Osteoblast (primary cell): ENCODE data around the gene TULP4. TPM values are rescaled to one million over a fixed set of nuclear protein-coding genes. Genes with fewer than 3 reads are reported as not detected.

Experiments used
- DNase-seq: peaks from one replicate; pipeline ENCODE4 v3.0.0; 2011; ENCODE audit warnings: low spot score, mixed read lengths; ENCODE audit not compliant: insufficient read length; ENCODE audit errors: missing footprints
- H2AFZ ChIP-seq: 2 replicates; pipeline ENCODE4 v1.6.0; 2011; ENCODE audit warnings: mild to moderate bottlenecking, low read length
- H3K27ac ChIP-seq: 2 replicates; pipeline ENCODE4 v1.5.1; 2011; ENCODE audit warnings: mild to moderate bottlenecking, low read depth, low read length, moderate library complexity
- H3K27me3 ChIP-seq: 2 replicates; pipeline ENCODE4 v1.6.0; 2012; ENCODE audit warnings: mild to moderate bottlenecking, control low read depth, inconsistent platforms, low read length, moderate library complexity; ENCODE audit not compliant: insufficient read depth
- H3K36me3 ChIP-seq: 2 replicates; pipeline ENCODE4 v1.5.1; 2011; ENCODE audit warnings: mild to moderate bottlenecking, low read length, control low read depth, moderate library complexity; ENCODE audit not compliant: insufficient read depth
- H3K4me1 ChIP-seq: 2 replicates; pipeline ENCODE4 v1.5.1; 2011; ENCODE audit warnings: mild to moderate bottlenecking, low read length, control low read depth, moderate library complexity; ENCODE audit not compliant: insufficient read depth
- H3K4me2 ChIP-seq: 2 replicates; pipeline ENCODE4 v1.6.0; 2011; ENCODE audit warnings: mild to moderate bottlenecking, low read length; ENCODE audit not compliant: insufficient read depth
- H3K4me3 ChIP-seq: fragments of 200-600 bp; sonication (generic); 3 replicates; pipeline ENCODE4 v1.5.1; 2012; ENCODE audit warnings: mild to moderate bottlenecking, low read length, inconsistent platforms; ENCODE audit not compliant: insufficient read depth
- H3K79me2 ChIP-seq: 2 replicates; pipeline ENCODE4 v1.6.0; 2012; ENCODE audit warnings: mild to moderate bottlenecking, low read length, control low read depth, inconsistent platforms; ENCODE audit not compliant: insufficient read depth
- H3K9me3 ChIP-seq: 2 replicates; pipeline ENCODE4 v1.5.1; 2011; ENCODE audit warnings: low read depth, low read length, control low read depth
- H4K20me1 ChIP-seq: 2 replicates; pipeline ENCODE4 v1.6.0; 2012; ENCODE audit warnings: mild to moderate bottlenecking, low read length, control low read depth; ENCODE audit not compliant: insufficient read depth
- CTCF ChIP-seq: IDR thresholded peaks from 2 replicates; pipeline ENCODE4 v1.5.1; 2011; ENCODE audit warnings: mild to moderate bottlenecking, low read depth, low read length, moderate library complexity; ENCODE audit errors: extremely low read depth
- total RNA-seq: library from RNA; depleted of rRNA; stranded (reverse); fragments of >200 nt; gene quantifications from 2 replicates; pipeline ENCODE4 v1.2.3, GENCODE V29; 2012

Gene TULP4
- total RNA-seq, 1 donor = 172 TPM

DNA sequence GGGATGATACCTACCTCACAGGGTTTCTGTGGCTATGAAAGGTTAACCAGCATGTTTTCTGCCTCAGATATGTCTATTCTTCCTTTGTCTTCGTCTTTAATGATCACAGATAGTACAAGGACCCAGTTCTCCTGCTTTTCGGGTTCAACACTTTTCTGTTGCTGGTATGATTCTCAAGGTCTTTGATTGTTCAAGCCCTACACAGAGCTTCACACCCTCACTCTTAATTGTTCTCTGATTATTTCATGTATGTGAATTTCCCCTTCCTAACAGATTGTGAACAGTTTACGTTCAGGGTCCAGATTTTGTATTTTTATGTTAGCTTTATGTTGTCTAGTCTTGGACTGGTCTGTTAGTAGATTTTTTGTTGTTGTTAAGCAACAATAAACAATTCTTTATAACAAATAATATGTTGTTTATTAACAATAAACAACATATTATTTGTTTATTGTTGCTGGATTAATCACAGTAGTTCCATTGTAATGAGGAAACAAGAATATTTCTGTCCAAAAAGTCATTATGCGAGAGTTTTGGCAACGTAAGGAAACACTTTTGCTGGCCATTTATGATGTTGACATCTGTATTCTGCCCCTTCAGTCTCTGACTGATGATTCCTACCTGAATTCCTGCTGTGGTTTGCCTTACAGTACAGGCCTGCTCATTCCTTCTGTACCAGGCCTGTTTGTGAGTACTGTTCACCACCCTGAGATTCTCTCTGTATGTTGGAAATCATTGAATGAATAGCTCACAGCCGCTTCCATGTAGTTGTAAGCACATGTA lies 27.2 kb upstream of the TULP4 start:
- H3K4me2 ChIP-seq = peak overlapping the region; percentile 65
- DNase-seq = no peak
- H4K20me1 ChIP-seq = no peaks in the 10 kb centered on the region
- H2AFZ ChIP-seq = peak overlapping the region; percentile 10
- H3K9me3 ChIP-seq = no peaks in the 10 kb centered on the region
- TF ChIP-seq CTCF = no peak
- peak overlapping the region; percentile 68 for H3K27ac ChIP-seq
- peak overlapping the region; percentile 34 for H3K4me3 ChIP-seq
- peaks cover 47% of the 10 kb centered on the region for H3K79me2 ChIP-seq
- peaks cover 41% of the 10 kb centered on the region for H3K4me1 ChIP-seq
- no peaks in the 10 kb centered on the region for H3K27me3 ChIP-seq
- no peaks in the 10 kb centered on the region for H3K36me3 ChIP-seq

DNA sequence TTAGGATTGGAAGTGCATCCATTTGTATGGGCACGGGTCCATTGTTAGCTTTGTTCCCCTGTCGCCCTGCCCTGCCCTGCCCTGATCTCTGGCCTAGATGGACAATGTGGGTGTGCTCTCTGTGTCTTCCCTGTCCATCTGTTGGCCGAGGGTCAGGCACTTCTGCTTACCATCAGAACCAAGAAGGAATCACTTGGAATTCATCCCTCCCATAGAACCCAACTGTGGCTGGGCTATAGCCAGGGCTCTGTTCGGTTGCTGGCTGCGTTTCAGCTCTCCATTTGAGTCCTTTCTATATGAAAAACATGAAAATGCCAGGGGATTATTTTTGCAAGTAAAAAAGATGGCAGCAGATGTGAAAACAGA lies 26.6 kb upstream of the TULP4 start:
- no peaks in the 10 kb centered on the region for H3K27me3 ChIP-seq
- no peaks in the 10 kb centered on the region for H4K20me1 ChIP-seq
- no peak for TF ChIP-seq CTCF
- peaks cover 41% of the 10 kb centered on the region for H3K4me1 ChIP-seq
- H3K9me3 ChIP-seq = no peaks in the 10 kb centered on the region
- H3K27ac ChIP-seq = peak overlapping the region; percentile 68
- no peak for DNase-seq
- peak overlapping the region; percentile 10 for H2AFZ ChIP-seq
- no peak overlapping the region for H3K4me3 ChIP-seq
- peak overlapping the region; percentile 31 for H3K4me2 ChIP-seq
- H3K79me2 ChIP-seq = peaks cover 48% of the 10 kb centered on the region
- no peaks in the 10 kb centered on the region for H3K36me3 ChIP-seq

- no peak for TF ChIP-seq CTCF
- Histone ChIP-seq H4K20me1 (no peaks in the 10 kb centered on the region), H3K4me2 (peak overlapping the region; percentile 3), H3K9me3 (no peaks in the 10 kb centered on the region), H3K79me2 (peaks cover 52% of the 10 kb centered on the region), H3K27me3 (no peaks in the 10 kb centered on the region), H3K4me1 (peaks cover 41% of the 10 kb centered on the region), H3K27ac (peak overlapping the region; percentile 68), H2AFZ (no peak overlapping the region), H3K4me3 (no peak overlapping the region), H3K36me3 (no peaks in the 10 kb centered on the region)
- peak; percentile 63 for DNase-seq
These were observed 25.9 kb upstream of the TULP4 start for GRCh38 chr6:158286413-158286812.

GRCh38 chr6:158287047-158287446 lies 25.2 kb upstream of the TULP4 start:
- peaks cover 41% of the 10 kb centered on the region for H3K4me1 ChIP-seq
- H3K27ac ChIP-seq = no peak overlapping the region
- peaks cover 50% of the 10 kb centered on the region for H3K79me2 ChIP-seq
- H3K27me3 ChIP-seq = no peaks in the 10 kb centered on the region
- no peak overlapping the region for H3K4me2 ChIP-seq
- no peak overlapping the region for H2AFZ ChIP-seq
- H3K9me3 ChIP-seq = no peaks in the 10 kb centered on the region
- no peak overlapping the region for H3K4me3 ChIP-seq
- no peak for TF ChIP-seq CTCF
- H4K20me1 ChIP-seq = no peaks in the 10 kb centered on the region
- no peak for DNase-seq
- no peaks in the 10 kb centered on the region for H3K36me3 ChIP-seq
